GM12878 (cell line): Measurements from ENCODE around the gene HSPB1.
A peak's percentile ranks its signal among the peaks of the same experiment; 100 is the strongest.

ENCODE experiments used
- ETV6 ChIP-seq, 2 experiments: fragments of 450-650 bp in 1 of 2; IDR thresholded peaks in 1 of 2; conservative IDR thresholded peaks in 1 of 2; 2 replicates each; pipeline ENCODE4 v1.6.1; 2014; ENCODE audit warnings: antibody characterized with exemption in 1 of 2, borderline replicate concordance in 1 of 2, low read depth in 1 of 2, mild to moderate bottlenecking in 1 of 2, moderate library complexity in 1 of 2
- POLR2A ChIP-seq: IDR thresholded peaks from 2 replicates; pipeline ENCODE4 v1.6.1; 2011; ENCODE audit warnings: low read depth, mild to moderate bottlenecking, low read length
- RCOR1 ChIP-seq: conservative IDR thresholded peaks from 2 replicates; pipeline ENCODE4 v1.6.1; 2012; ENCODE audit warnings: low read depth, low read length, improper control_type of control experiment
- SMAD1 ChIP-seq: fragments of 450-650 bp; IDR thresholded peaks from 2 replicates; pipeline ENCODE4 v1.6.1; 2018; ENCODE audit warnings: mild to moderate bottlenecking, low read depth; ENCODE audit not compliant: partially characterized antibody
- SUZ12 ChIP-seq: fragments of 200-600 bp; sonication (generic); IDR thresholded peaks from one replicate; pipeline ENCODE4 v1.6.1; 2018; ENCODE audit warnings: antibody characterized with exemption, mild to moderate bottlenecking; ENCODE audit not compliant: unreplicated experiment
- ZNF274 ChIP-seq: IDR thresholded peaks from one replicate; pipeline ENCODE4 v1.8.0; 2011; ENCODE audit not compliant: insufficient read length, insufficient read depth
- TF ChIP-seq, protein P1 (sequence below), 3 experiments: IDR thresholded peaks in 2 of 3; conservative IDR thresholded peaks in 1 of 3; 2 replicates each; pipeline ENCODE4 v1.5.1; 2011; ENCODE audit warnings: low read depth in 3 of 3, low read length in 3 of 3, mild to moderate bottlenecking in 3 of 3, control low read depth in 2 of 3, moderate library complexity in 2 of 3, inconsistent platforms in 1 of 3, mixed read lengths in 1 of 3; ENCODE audit not compliant: control insufficient read depth in 2 of 3, insufficient read depth in 1 of 3; ENCODE audit errors: extremely low read depth in 1 of 3
- TF ChIP-seq, protein P2 (sequence below): IDR thresholded peaks from 2 replicates; pipeline ENCODE4 v1.6.1; 2011; ENCODE audit warnings: low read depth, mild to moderate bottlenecking, low read length, moderate library complexity, borderline replicate concordance; ENCODE audit errors: extremely low read depth
- TF ChIP-seq, protein P3 (sequence below): fragments of 450-650 bp; IDR thresholded peaks from 2 replicates; pipeline ENCODE4 v1.6.1; 2016; ENCODE audit warnings: mild to moderate bottlenecking

DNA sequence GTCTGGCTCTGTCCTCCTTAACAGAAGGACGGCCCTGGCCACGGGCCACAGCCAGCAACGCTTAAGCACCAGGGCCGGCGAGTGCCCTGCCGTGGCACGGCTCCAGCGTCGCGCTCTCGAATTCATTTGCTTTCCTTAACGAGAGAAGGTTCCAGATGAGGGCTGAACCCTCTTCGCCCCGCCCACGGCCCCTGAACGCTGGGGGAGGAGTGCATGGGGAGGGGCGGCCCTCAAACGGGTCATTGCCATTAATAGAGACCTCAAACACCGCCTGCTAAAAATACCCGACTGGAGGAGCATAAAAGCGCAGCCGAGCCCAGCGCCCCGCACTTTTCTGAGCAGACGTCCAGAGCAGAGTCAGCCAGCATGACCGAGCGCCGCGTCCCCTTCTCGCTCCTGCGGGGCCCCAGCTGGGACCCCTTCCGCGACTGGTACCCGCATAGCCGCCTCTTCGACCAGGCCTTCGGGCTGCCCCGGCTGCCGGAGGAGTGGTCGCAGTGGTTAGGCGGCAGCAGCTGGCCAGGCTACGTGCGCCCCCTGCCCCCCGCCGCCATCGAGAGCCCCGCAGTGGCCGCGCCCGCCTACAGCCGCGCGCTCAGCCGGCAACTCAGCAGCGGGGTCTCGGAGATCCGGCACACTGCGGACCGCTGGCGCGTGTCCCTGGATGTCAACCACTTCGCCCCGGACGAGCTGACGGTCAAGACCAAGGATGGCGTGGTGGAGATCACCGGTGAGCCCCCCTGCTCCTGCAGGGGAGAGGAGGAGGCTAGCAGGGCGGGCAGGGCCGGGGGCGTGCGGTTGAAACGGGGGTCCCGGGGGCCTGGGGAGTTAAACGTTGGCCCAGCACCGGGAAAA, at the start of gene HSPB1:
- TF ChIP-seq SMAD1 = peak; percentile 28
- TF ChIP-seq, protein P1, sequence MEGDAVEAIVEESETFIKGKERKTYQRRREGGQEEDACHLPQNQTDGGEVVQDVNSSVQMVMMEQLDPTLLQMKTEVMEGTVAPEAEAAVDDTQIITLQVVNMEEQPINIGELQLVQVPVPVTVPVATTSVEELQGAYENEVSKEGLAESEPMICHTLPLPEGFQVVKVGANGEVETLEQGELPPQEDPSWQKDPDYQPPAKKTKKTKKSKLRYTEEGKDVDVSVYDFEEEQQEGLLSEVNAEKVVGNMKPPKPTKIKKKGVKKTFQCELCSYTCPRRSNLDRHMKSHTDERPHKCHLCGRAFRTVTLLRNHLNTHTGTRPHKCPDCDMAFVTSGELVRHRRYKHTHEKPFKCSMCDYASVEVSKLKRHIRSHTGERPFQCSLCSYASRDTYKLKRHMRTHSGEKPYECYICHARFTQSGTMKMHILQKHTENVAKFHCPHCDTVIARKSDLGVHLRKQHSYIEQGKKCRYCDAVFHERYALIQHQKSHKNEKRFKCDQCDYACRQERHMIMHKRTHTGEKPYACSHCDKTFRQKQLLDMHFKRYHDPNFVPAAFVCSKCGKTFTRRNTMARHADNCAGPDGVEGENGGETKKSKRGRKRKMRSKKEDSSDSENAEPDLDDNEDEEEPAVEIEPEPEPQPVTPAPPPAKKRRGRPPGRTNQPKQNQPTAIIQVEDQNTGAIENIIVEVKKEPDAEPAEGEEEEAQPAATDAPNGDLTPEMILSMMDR (IDR thresholded peaks at IDR 0.05 in 2 of 3, conservative IDR thresholded peaks at IDR 0.05 in 1 of 3; ENCODE audit: control insufficient read depth in 2 of 3, extremely low read depth in 1 of 3, insufficient read depth in 1 of 3, low read depth in 3 of 3, low read length in 3 of 3) = no peak
- TF ChIP-seq POLR2A = peak; percentile 95
- no peak for TF ChIP-seq ETV6 (conservative IDR thresholded peaks at IDR 0.05 in 1 of 2, IDR thresholded peaks at IDR 0.05 in 1 of 2; ENCODE audit: borderline replicate concordance in 1 of 2, low read depth in 1 of 2)
- no peak for TF ChIP-seq SUZ12
- no peak for TF ChIP-seq ZNF274
- TF ChIP-seq, protein P2, sequence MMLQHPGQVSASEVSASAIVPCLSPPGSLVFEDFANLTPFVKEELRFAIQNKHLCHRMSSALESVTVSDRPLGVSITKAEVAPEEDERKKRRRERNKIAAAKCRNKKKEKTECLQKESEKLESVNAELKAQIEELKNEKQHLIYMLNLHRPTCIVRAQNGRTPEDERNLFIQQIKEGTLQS = no peak
- TF ChIP-seq, protein P3, sequence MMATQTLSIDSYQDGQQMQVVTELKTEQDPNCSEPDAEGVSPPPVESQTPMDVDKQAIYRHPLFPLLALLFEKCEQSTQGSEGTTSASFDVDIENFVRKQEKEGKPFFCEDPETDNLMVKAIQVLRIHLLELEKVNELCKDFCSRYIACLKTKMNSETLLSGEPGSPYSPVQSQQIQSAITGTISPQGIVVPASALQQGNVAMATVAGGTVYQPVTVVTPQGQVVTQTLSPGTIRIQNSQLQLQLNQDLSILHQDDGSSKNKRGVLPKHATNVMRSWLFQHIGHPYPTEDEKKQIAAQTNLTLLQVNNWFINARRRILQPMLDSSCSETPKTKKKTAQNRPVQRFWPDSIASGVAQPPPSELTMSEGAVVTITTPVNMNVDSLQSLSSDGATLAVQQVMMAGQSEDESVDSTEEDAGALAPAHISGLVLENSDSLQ = no peak
- TF ChIP-seq RCOR1 = no peak
